Vagina (tissue), 2 donors: ENCODE results near the gene PDIK1L. TPM values are rescaled to one million over a fixed set of nuclear protein-coding genes. Genes with fewer than 3 reads are reported as not detected.

Experiments
- DNase-seq, 2 donors: peaks; one replicate each; pipeline ENCODE4 v3.0.0-alpha.2; 2017; ENCODE audit errors: extremely low spot score in 2 of 2
- H3K27ac ChIP-seq: fragments of 200-600 bp; sonication (generic); one replicate; pipeline ENCODE4 v1.5.1; 2019
- H3K27me3 ChIP-seq: fragments of 200-600 bp; sonication (generic); one replicate; pipeline ENCODE4 v1.5.1; 2019
- H3K36me3 ChIP-seq, 2 donors: fragments of 200-600 bp; sonication (generic); one replicate each; pipeline ENCODE4 v1.5.1; 2017 to 2019
- H3K4me1 ChIP-seq: fragments of 200-600 bp; sonication (generic); one replicate; pipeline ENCODE4 v1.5.1; 2019
- H3K4me3 ChIP-seq, 2 donors: fragments of 200-600 bp; sonication (generic); 1 replicate in 1 of 2; 2 replicates in 1 of 2; pipeline ENCODE4 v1.5.1; 2016 to 2019
- H3K9me3 ChIP-seq: fragments of 200-600 bp; sonication (generic); one replicate; pipeline ENCODE4 v1.5.1; 2019
- CTCF ChIP-seq, 3 experiments: fragments of 450-650 bp in 2 of 3; fragments of 200-600 bp in 1 of 3; sonication (generic) in 1 of 3; IDR thresholded peaks; one replicate each; pipeline ENCODE4 v1.5.1; 2017 to 2019; ENCODE audit warnings: antibody characterized with exemption in 3 of 3, mild to moderate bottlenecking in 2 of 3, moderate library complexity in 2 of 3
- POLR2A ChIP-seq, 2 donors: fragments of 450-650 bp; IDR thresholded peaks; one replicate each; pipeline ENCODE4 v1.6.1; 2017; ENCODE audit warnings: antibody characterized with exemption in 2 of 2, mild to moderate bottlenecking in 2 of 2, moderate library complexity in 2 of 2
- POLR2AphosphoS5 ChIP-seq, 2 donors: sonication (generic); formaldehyde crosslinking; IDR thresholded peaks; one replicate each; pipeline ENCODE4 v1.9.0; 2017; ENCODE audit warnings: antibody characterized with exemption in 2 of 2, mild to moderate bottlenecking in 2 of 2, low read depth in 1 of 2; ENCODE audit not compliant: insufficient read depth in 1 of 2
- intact Hi-C: fragments of 100-400 bp; cut with DNase I; formaldehyde crosslinking; loops from one replicate; pipeline ENCODE4 v1.15.1; 2023
- total RNA-seq: library from RNA; depleted of rRNA; stranded (reverse); fragments of >200 nt; gene quantifications from one replicate; pipeline ENCODE4 v1.2.3, GENCODE V29; 2016

Gene PDIK1L
- total RNA-seq, 1 donor from 2014 or later: 5.6 TPM

DNA sequence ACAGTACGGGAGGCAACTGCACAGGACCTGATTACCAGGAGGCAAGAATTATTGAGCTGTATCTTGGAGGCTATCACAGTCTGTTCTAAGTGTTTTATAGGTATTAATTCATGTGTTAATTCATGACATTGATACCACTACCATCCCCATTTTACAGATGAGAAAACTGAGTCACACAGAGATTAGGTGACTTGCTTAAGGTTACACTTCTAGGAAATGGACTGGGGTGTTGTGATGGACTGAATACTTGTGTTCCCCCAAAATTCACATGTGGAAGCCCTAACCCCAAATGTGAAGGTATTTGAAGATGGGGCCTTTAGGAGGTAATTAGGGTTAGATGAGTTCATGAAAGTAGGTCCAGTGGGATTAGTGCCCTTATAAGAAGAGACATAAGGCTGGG, 34.1 kb upstream of the PDIK1L start:
- Histone ChIP-seq H3K4me1 (no peaks in the 10 kb centered on the region), H3K27ac (no peak overlapping the region), H3K9me3 (no peaks in the 10 kb centered on the region), H3K36me3 (no peaks in the 10 kb centered on the region), H3K27me3 (no peaks in the 10 kb centered on the region), H3K4me3 (no peak overlapping the region)
- intact Hi-C loops: no loop called here
- DNase-seq: no peak
- TF ChIP-seq CTCF (IDR thresholded peaks at IDR 0.05): no peak
- no peak for TF ChIP-seq POLR2A (IDR thresholded peaks at IDR 0.05)
- TF ChIP-seq POLR2AphosphoS5 (IDR thresholded peaks at IDR 0.05; ENCODE audit: insufficient read depth in 1 of 2, low read depth in 1 of 2): no peak

- H3K27me3 ChIP-seq: no peaks in the 10 kb centered on the region
- H3K27ac ChIP-seq: no peak overlapping the region
- no peaks in the 10 kb centered on the region for H3K4me1 ChIP-seq
- intact Hi-C loops: no loop called here
- no peak overlapping the region for H3K4me3 ChIP-seq
- DNase-seq: no peak
- no peaks in the 10 kb centered on the region for H3K36me3 ChIP-seq
- no peak for TF ChIP-seq POLR2A (IDR thresholded peaks at IDR 0.05)
- no peak for TF ChIP-seq POLR2AphosphoS5 (IDR thresholded peaks at IDR 0.05; ENCODE audit: insufficient read depth in 1 of 2, low read depth in 1 of 2)
- no peak for TF ChIP-seq CTCF (IDR thresholded peaks at IDR 0.05)
- H3K9me3 ChIP-seq: no peaks in the 10 kb centered on the region
These were observed 33.1 kb upstream of the PDIK1L start for GRCh38 chr1:26078286-26079177.

GRCh38 chr1:26079178-26079563, 32.5 kb upstream of the PDIK1L start:
- H3K36me3 ChIP-seq: no peaks in the 10 kb centered on the region
- TF ChIP-seq CTCF (IDR thresholded peaks at IDR 0.05): no peak
- no peak for TF ChIP-seq POLR2A (IDR thresholded peaks at IDR 0.05)
- no peak for TF ChIP-seq POLR2AphosphoS5 (IDR thresholded peaks at IDR 0.05; ENCODE audit: insufficient read depth in 1 of 2, low read depth in 1 of 2)
- H3K4me1 ChIP-seq: no peaks in the 10 kb centered on the region
- intact Hi-C loops: no loop called here
- no peaks in the 10 kb centered on the region for H3K27me3 ChIP-seq
- no peak overlapping the region for H3K27ac ChIP-seq
- DNase-seq: no peak
- H3K9me3 ChIP-seq: no peaks in the 10 kb centered on the region
- H3K4me3 ChIP-seq: no peak overlapping the region

DNA sequence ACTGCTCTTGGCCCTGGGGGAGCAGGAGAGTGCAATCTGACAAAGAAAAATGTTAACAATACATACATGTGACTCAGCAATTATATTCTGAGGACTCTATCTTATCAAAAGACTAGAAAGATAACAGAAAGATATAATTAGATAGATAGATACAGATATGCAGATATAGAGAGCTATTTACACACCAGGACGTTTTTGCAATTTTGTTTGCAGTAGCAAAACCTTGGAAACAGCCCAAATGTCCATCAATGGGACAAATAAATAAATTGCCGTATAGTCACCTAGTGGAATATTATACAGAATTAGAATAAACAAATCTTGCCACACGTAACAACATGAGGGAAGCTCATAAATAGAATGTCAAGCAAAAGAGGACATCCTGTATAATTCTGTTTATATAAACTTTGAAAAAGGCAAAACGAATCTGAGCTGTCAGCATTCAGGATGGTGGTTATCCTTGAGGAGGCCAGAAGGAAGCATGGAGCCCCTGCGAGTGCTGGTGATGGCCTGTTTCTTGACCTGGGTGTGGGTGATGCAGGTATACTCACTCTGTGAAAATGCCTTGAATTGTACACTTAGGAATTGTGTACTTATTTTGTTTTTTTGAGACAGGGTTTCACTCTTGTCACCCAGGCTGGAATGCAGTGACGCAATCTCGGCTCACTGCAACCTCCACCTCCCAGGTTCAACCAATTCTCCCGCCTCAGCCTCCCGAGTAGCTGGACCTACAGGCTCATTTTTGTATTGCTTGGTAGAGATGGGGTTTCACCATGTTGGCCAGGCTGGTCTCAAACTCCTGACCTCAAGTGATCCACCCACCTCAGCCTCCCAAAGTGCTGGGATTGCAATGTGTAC, 31.4 kb upstream of the PDIK1L start:
- Histone ChIP-seq H3K4me1 (no peaks in the 10 kb centered on the region), H3K27me3 (no peaks in the 10 kb centered on the region), H3K9me3 (no peaks in the 10 kb centered on the region), H3K36me3 (no peaks in the 10 kb centered on the region), H3K4me3 (no peak overlapping the region), H3K27ac (no peak overlapping the region)
- DNase-seq: no peak
- TF ChIP-seq CTCF (IDR thresholded peaks at IDR 0.05): no peak
- no peak for TF ChIP-seq POLR2AphosphoS5 (IDR thresholded peaks at IDR 0.05; ENCODE audit: insufficient read depth in 1 of 2, low read depth in 1 of 2)
- TF ChIP-seq POLR2A (IDR thresholded peaks at IDR 0.05): no peak
- intact Hi-C loops: no loop called here
